EL (cell line): ENCODE data around the gene RRP8.

Experiments
- DNase-seq: peaks from one replicate; pipeline ENCODE4 v3.0.0-alpha.2; 2016

The RRP8 gene

GRCh38 chr11:6565988-6566703 is 37.3 kb downstream of the RRP8 start:
- DNase-seq: no peak

GRCh38 chr11:6565325-6565724 is 38.1 kb downstream of the RRP8 start:
- DNase-seq: no peak

GRCh38 chr11:6563667-6564066 is 39.7 kb downstream of the RRP8 start:
- no peak for DNase-seq

- DNase-seq: peak; percentile 11
These were observed 40.2 kb downstream of the RRP8 start for GRCh38 chr11:6563121-6563619.

- DNase-seq: no peak
These were observed 42.1 kb downstream of the RRP8 start for GRCh38 chr11:6561288-6561687.

- DNase-seq: no peak
These were observed 44.0 kb downstream of the RRP8 start for GRCh38 chr11:6559369-6559768.

GRCh38 chr11:6557761-6558674 is 45.4 kb downstream of the RRP8 start:
- DNase-seq: no peak

DNA sequence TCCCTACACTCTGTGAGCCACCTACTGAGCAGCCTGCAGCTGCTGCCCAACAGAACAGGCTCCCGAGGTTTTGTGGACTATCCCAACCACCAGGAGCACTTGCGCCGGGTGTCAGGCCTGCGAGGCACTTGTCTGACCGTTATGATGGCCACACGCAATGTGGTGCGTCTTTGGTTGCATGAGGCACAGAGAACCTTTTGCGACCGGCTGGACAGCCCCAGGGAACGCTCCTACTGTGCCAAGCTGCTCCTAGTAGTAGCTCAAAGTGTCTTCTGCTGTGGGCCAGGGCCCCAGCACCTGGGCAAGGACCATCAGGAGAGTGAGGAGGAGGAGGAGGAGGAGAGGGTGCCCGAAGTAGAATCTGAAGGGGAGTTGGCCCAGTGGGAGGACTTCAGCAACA is 46.4 kb downstream of the RRP8 start:
- no peak for DNase-seq

GRCh38 chr11:6556139-6556949 is 47.1 kb downstream of the RRP8 start:
- no peak for DNase-seq

DNA sequence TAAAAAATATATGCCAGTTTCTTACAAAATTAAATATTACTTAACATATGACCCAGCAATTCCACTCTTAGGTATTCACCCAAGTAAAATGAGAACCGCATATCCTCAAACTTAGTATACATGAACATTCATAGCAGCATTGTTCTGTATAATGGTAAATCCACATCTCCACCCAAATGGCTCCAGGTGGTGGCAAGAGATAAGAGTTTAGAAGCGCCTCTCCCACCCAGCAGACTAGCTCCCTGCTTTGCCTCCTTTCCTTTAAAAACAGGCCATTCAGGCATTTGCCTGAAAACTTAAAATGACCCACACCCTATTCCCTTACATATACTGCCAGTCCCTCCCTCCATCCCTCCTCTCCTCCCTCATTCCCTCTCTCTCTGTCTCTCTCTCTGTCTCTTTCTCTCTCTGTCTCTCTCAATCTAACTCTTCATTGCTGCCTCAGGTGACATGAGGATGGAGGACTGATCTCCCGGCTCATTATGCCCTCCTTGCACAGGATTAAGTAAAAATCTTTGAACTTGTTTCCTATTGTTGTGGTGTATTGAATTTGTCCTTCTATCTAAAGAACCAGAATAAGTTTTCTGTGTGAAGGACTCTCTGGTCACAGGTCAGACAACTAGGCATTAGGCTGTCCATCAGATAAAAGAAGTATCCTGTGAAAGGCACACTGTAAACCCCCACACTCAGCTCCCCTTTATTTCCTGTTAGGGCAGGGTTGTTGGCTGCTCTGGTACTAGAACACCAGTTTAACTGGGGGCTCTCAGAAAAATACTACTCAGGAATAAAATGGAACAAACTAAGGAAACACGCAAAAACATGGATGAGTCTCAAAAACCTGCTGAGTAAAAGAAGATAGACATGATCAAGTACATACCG is 48.3 kb downstream of the RRP8 start:
- DNase-seq: no peak

DNA sequence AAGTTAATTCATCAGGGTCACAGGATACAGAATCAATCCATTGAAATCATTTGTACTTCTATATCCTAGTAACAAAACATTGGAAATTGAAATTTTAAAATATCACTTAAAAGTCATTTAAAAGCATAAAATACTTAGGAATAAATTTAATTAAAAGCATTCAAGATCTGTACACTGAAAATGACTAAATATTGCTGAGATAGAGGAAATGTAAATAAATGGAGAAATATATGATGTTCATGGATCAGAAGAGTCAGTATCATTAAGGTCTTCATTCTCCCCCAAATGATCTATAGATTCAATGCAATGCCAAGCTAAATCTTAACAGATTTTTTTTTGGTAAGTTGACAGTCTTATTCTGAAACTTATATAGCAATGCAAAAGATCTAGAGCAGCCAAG is 49.8 kb downstream of the RRP8 start:
- DNase-seq: no peak

DNA sequence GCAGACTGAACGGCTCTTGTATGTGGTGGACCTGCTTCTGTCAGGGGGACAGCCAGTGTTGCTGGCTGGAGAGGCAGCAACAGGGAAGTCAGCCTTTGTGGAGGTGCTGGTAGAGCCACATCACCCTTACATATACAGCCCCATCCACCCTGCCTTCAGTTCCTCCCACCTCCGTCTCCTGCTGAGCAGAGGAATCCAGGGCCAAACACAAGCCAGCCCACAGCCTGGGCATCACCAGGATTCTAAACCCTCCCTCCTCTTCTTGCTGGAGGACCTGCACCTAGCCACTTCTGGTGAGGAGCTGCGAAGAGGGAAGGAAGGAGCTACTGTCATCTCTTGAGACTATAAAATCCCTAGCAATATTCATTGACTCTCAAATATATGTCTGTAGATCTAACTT is 54.8 kb downstream of the RRP8 start:
- DNase-seq: no peak

- DNase-seq: no peak
These were observed 55.3 kb downstream of the RRP8 start for GRCh38 chr11:6548121-6548520.

GRCh38 chr11:6547177-6547576 is 56.2 kb downstream of the RRP8 start:
- no peak for DNase-seq

DNA sequence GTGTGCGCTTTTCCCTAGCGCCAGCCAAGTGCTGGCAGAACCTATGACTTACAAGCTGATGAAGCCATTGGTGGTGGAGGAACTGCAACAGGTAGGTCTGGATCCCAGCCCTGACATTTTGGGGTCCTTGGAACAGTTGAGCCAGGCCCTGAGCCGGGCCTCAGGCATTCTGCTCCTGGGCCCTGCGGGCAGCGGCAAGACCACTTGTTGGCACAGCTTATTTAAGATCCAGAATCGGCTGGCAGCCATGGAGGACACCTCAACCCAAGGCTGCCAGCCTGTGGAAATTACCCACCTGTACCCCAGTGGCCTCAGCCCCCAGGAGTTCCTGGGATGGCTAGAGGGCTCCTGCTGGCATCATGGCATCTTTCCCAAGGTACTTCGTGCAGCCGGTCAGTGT is 56.7 kb downstream of the RRP8 start:
- no peak for DNase-seq

DNA sequence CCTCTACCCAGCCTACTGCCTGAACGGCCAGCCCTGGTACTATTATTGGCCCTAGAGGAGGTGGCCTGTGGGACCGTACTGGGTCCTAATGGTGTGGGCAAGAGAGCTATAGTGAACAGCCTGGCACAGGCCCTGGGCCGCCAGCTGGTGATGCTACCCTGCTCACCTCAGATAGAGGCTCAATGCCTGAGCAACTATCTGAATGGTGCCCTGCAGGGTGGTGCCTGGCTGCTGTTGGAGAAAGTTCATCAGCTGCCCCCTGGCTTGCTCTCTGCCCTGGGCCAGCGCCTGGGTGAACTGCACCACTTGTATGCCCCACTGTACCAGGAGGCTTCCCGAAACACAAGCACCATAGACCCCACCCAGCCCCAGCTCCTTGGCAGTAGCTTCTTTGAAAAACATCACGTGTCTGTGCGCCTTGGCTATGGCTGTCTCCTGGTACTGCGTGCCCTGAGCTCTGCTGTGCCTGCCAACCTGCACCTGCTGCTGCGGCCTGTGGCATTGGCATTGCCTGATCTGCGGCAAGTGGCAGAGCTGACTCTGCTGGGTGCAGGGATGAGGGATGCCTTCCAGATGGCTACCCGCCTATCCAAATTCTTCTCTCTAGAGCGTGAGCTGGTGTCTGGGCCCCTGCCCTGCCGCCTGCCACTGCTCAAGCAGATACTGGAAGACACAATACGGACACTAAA is 57.4 kb downstream of the RRP8 start:
- DNase-seq: no peak
